Ovary (tissue), 9 donors: ENCODE measurements around the gene STXBP4. TPM values are rescaled to one million over a fixed set of nuclear protein-coding genes. Genes with fewer than 3 reads are reported as not detected.

Experiments used
- DNase-seq, 5 donors: peaks; one replicate each; pipeline ENCODE4 v3.0.0-alpha.2; 2019 to 2020
- H3K27ac ChIP-seq, 2 donors: fragments of 200-600 bp; one replicate each; pipeline versions ENCODE4 v1.5.1 to v1.8.0; 2019 to 2022
- H3K27me3 ChIP-seq: fragments of 200-600 bp; one replicate; pipeline ENCODE4 v1.8.0; 2022
- H3K36me3 ChIP-seq: fragments of 200-600 bp; sonication (generic); one replicate; pipeline ENCODE4 v1.5.1; 2019
- H3K4me1 ChIP-seq: one replicate; pipeline ENCODE4 v1.8.1; 2013; ENCODE audit warnings: mild to moderate bottlenecking, moderate library complexity; ENCODE audit not compliant: insufficient read depth
- H3K4me3 ChIP-seq: fragments of 200-600 bp; sonication (generic); one replicate; pipeline ENCODE4 v1.5.1; 2017
- H3K9me3 ChIP-seq, 2 donors: fragments of 200-600 bp in 1 of 2; sonication (generic) in 1 of 2; one replicate each; pipeline versions ENCODE4 v1.5.1 to v1.8.1; 2013 to 2019; ENCODE audit warnings: mild to moderate bottlenecking in 1 of 2, moderate library complexity in 1 of 2
- EP300 ChIP-seq: sonication (generic); formaldehyde crosslinking; IDR thresholded peaks from one replicate; pipeline ENCODE4 v1.6.1; 2017; ENCODE audit warnings: antibody characterized with exemption
- POLR2A ChIP-seq: fragments of 450-650 bp; IDR thresholded peaks from one replicate; pipeline ENCODE4 v1.6.1; 2017; ENCODE audit warnings: antibody characterized with exemption, mild to moderate bottlenecking, moderate library complexity
- WGBS, 3 donors: extraction: QIAGEN DNeasy Blood & Tissue Kit in 1 of 3; methylation state at CpG; one replicate each; pipeline versions ENCODE4 v1.1.5 to v1.1.7; 2013 to 2017; 5-methylcytosine and 5-hydroxymethylcytosine counted together
- intact Hi-C, 4 donors: fragments of 100-400 bp; cut with DNase I; formaldehyde crosslinking; loops; one replicate each; pipeline versions ENCODE4 v1.11.0 to v1.15.1; 2022 to 2023
- polyA plus RNA-seq, 2 donors: library from polyadenylated mRNA; stranded (reverse); fragments of 200-250 nt in 1 of 2; fragments of 350-450 nt in 1 of 2; fragmentation: Illumina TruSeq in 1 of 2; extraction: RNeasy Lipid Tissue Mini Kit (QIAGEN cat#74804) in 1 of 2; gene quantifications; one replicate each; pipeline ENCODE4 v1.2.3, GENCODE V29; 2013 to 2014
- total RNA-seq, 7 donors: library from RNA; depleted of rRNA in 2 of 7; stranded (reverse); fragments of >200 nt in 2 of 7; fragmentation: NEBNext Ultra II Directional in 3 of 7; extraction: Animal tissue kit (Norgen Biotek cat#: 25700) in 3 of 7; gene quantifications; one replicate each; pipeline versions ENCODE4 v1.1.0 to v1.2.4, GENCODE V29; 2016 to 2023
- TF ChIP-seq, protein P1 (sequence below), 3 donors: fragments of 450-650 bp in 2 of 3; fragments of 200-600 bp in 1 of 3; IDR thresholded peaks; one replicate each; pipeline versions ENCODE4 v1.5.1 to v1.8.0; 2016 to 2022; ENCODE audit warnings: antibody characterized with exemption in 3 of 3, mild to moderate bottlenecking in 1 of 3
- donor health status: DM: no; HTN: no; CAD: no; lungs with moderate emphysema.
- donor health status: DM: no; HTN: no; CAD: no.
- donor health status: Bipolar disorder and iron deficiency.
- donor health status: DM: yes; HTN: yes; CAD: no.
- donor health status: DM: no; HTN: no; CAD: no.
- donor health status: DM: yes; HTN: yes; CAD: no.

STXBP4 gene
- total and polyA plus RNA-seq, 9 donors, result 2.4 to 63.1 (median 16.5) TPM

GRCh38 chr17:55133583-55133982 is 165.0 kb downstream of the STXBP4 start:
- no peaks in the 10 kb centered on the region for H3K36me3 ChIP-seq
- WGBS, 3 donors, result 46 to 97% (median 50%) methylated on average over 2 of the region's 2 CpGs
- H3K4me3 ChIP-seq, result no peak overlapping the region
- no peaks in the 10 kb centered on the region for H3K27me3 ChIP-seq
- intact Hi-C loops, result no loop called here
- no peaks in the 10 kb centered on the region for H3K9me3 ChIP-seq
- no peak overlapping the region for H3K27ac ChIP-seq
- no peaks in the 10 kb centered on the region for H3K4me1 ChIP-seq
- no peak for TF ChIP-seq EP300
- TF ChIP-seq, protein P1, sequence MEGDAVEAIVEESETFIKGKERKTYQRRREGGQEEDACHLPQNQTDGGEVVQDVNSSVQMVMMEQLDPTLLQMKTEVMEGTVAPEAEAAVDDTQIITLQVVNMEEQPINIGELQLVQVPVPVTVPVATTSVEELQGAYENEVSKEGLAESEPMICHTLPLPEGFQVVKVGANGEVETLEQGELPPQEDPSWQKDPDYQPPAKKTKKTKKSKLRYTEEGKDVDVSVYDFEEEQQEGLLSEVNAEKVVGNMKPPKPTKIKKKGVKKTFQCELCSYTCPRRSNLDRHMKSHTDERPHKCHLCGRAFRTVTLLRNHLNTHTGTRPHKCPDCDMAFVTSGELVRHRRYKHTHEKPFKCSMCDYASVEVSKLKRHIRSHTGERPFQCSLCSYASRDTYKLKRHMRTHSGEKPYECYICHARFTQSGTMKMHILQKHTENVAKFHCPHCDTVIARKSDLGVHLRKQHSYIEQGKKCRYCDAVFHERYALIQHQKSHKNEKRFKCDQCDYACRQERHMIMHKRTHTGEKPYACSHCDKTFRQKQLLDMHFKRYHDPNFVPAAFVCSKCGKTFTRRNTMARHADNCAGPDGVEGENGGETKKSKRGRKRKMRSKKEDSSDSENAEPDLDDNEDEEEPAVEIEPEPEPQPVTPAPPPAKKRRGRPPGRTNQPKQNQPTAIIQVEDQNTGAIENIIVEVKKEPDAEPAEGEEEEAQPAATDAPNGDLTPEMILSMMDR (IDR thresholded peaks at IDR 0.05), result no peak
- TF ChIP-seq POLR2A, result no peak
- no peak for DNase-seq

DNA sequence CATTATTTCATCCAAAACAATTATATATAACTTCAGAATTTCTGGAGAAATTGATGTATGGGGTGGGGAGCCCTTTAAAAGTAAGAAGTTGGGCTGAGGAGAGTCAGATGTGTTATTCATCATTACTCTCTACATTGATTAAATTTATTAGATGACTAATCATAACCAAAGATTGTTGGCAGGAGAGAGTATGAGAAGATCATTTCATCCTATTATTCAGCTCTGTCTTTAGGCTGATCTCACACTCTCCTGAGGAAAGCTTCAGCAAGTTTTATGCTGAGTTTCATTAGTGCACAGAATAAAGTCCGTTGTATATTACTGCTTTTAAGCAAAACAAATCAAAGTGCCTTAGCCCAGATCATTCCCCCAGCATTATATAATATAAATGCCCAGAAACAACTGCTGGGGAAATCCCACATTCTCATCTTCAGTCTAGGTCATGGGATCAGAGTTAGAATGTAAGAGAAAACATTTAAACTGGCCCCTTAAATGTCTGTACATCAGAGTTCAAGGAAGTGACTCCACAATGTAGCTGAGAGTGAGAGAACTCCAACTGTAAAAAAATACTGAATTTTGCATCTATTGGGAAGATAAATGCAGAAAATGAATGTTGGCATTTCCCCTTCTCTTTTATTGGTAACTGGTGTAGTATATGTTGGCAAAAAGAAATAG is 166.1 kb downstream of the STXBP4 start:
- intact Hi-C loops, result no loop called here
- Histone ChIP-seq H3K36me3 (no peaks in the 10 kb centered on the region), H3K4me1 (no peaks in the 10 kb centered on the region), H3K4me3 (no peak overlapping the region), H3K9me3 (no peaks in the 10 kb centered on the region), H3K27ac (no peak overlapping the region), H3K27me3 (no peaks in the 10 kb centered on the region)
- no peak for DNase-seq
- 41 to 64% (median 49%) methylated on average over 1 of the region's 1 CpG for WGBS, 3 donors
- TF ChIP-seq, protein P1 (IDR thresholded peaks at IDR 0.05), result no peak
- no peak for TF ChIP-seq EP300
- no peak for TF ChIP-seq POLR2A

DNA sequence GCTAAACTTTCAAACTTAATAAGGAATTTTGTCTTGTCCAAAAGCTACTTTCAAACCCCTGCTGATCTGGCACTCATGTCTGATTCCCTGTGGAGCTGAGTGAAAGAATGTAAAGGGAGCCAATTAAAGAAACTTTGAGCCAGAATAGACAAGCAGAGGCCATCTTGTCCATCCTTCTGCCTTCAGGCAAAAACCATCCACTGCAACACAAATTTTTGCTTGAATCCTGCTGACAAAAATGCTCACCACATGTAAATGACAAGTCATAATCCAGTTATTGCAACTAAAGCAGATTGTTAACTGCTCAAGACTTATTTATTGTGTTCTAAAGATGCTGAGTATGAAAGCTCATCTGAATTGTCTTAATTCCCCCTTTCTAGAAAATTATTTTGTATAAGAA is 172.2 kb downstream of the STXBP4 start:
- Histone ChIP-seq H3K9me3 (no peaks in the 10 kb centered on the region), H3K4me1 (no peaks in the 10 kb centered on the region), H3K36me3 (no peaks in the 10 kb centered on the region), H3K27me3 (no peaks in the 10 kb centered on the region), H3K4me3 (no peak overlapping the region), H3K27ac (no peak overlapping the region)
- intact Hi-C loops, result no loop called here
- TF ChIP-seq POLR2A (no peak), EP300 (no peak)
- TF ChIP-seq, protein P1 (IDR thresholded peaks at IDR 0.05), result no peak
- DNase-seq, result no peak

GRCh38 chr17:55144518-55144917 is 176.0 kb downstream of the STXBP4 start:
- DNase-seq, result no peak
- Histone ChIP-seq H3K4me1 (peaks cover 2% of the 10 kb centered on the region), H3K36me3 (no peaks in the 10 kb centered on the region), H3K27ac (no peak overlapping the region), H3K9me3 (no peaks in the 10 kb centered on the region), H3K27me3 (no peaks in the 10 kb centered on the region), H3K4me3 (no peak overlapping the region)
- no peak for TF ChIP-seq POLR2A
- no peak for TF ChIP-seq EP300
- intact Hi-C loops, result no loop called here

- H3K36me3 ChIP-seq, result no peaks in the 10 kb centered on the region
- no peaks in the 10 kb centered on the region for H3K9me3 ChIP-seq
- H3K27ac ChIP-seq, result no peak overlapping the region
- no peak for DNase-seq
- no peak for TF ChIP-seq EP300
- TF ChIP-seq POLR2A, result no peak
- TF ChIP-seq, protein P1 (IDR thresholded peaks at IDR 0.05), result no peak
- no peak overlapping the region for H3K4me3 ChIP-seq
- no peaks in the 10 kb centered on the region for H3K27me3 ChIP-seq
- H3K4me1 ChIP-seq, result peaks cover 2% of the 10 kb centered on the region
- intact Hi-C loops, result no loop called here
Observed at GRCh38 chr17:55149485-55149884, 180.9 kb downstream of the STXBP4 start.
